Measurements from ENCODE around the gene RBM25.

DNA sequence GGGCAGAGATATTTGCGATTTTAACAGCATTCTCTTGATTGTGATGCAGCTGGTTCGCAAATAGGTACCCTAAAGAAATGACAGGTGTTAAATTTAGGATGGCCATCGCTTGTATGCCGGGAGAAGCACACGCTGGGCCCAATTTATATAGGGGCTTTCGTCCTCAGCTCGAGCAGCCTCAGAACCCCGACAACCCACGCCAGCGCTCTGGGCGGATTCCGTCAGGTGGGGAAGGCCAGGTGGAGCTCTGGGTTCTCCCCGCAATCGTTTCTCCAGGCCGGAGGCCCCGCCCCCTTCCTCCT lies 77.7 kb downstream of the RBM25 start:
- TF ChIP-seq, protein P1, sequence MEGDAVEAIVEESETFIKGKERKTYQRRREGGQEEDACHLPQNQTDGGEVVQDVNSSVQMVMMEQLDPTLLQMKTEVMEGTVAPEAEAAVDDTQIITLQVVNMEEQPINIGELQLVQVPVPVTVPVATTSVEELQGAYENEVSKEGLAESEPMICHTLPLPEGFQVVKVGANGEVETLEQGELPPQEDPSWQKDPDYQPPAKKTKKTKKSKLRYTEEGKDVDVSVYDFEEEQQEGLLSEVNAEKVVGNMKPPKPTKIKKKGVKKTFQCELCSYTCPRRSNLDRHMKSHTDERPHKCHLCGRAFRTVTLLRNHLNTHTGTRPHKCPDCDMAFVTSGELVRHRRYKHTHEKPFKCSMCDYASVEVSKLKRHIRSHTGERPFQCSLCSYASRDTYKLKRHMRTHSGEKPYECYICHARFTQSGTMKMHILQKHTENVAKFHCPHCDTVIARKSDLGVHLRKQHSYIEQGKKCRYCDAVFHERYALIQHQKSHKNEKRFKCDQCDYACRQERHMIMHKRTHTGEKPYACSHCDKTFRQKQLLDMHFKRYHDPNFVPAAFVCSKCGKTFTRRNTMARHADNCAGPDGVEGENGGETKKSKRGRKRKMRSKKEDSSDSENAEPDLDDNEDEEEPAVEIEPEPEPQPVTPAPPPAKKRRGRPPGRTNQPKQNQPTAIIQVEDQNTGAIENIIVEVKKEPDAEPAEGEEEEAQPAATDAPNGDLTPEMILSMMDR (IDR thresholded peaks at IDR 0.05 in 4 of 5, conservative IDR thresholded peaks at IDR 0.05 in 1 of 5), result no peak
- no peak for TF ChIP-seq POLR2A (IDR thresholded peaks at IDR 0.05)
